ENCODE data around the gene DNAH17. TPM values are rescaled to one million over a fixed set of nuclear protein-coding genes. Genes with fewer than 3 reads are reported as not detected.

Gene DNAH17
- total RNA-seq, 1 experiment from 2014 or later, result 0.69 TPM

DNA sequence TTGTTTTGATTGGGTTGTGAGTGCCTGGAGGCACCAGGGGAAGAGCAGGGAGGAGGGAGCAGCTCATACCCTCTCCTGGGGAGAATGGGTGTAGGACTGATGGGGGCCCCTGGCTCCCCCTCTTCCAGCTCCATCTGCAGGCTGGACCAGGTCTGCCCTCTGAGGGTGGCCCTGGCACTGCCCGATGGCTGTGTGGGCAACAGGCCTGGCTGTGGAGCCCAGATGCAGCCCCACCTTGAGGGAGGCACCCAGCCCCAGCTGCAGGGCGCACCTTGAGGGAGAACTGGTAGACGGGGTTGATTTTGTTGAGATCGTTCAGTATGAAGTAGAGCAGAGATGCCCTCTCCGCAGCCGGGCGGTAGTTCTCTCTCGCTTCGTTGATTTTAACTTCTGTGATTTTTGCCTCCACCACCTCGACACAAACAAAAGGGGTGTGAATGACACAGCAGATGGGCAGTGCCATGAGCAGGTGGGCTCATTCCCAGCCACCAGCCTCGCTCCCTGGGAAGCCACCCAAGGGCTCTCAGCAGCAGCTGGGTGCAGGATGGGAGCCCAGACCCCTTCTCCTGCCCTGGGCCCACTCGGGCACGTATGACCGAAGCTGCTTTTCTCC is 127.1 kb downstream of the DNAH17 start:
- no peaks in the 10 kb centered on the region; a peak in 1 of 4 replicates for H3K4me1 ChIP-seq (ENCODE audit: control insufficient read depth in 1 of 2, insufficient read depth in 2 of 2, low read length in 2 of 2)
- H3K27me3 ChIP-seq (ENCODE audit: insufficient read depth, low read length), result no peaks in the 10 kb centered on the region
- H3K36me3 ChIP-seq (ENCODE audit: control insufficient read depth in 1 of 2, insufficient read depth in 2 of 2, low read length in 2 of 2), result no peaks in the 10 kb centered on the region
- DNase-seq (ENCODE audit: low read depth, low spot score) (no peak), ATAC-seq (no peak)
- peaks cover 0 to 5% of the 10 kb centered on the region in 2 experiments; a peak in 2 of 4 replicates for H3K9me3 ChIP-seq (ENCODE audit: control insufficient read depth in 1 of 2, insufficient read depth in 1 of 2, low read depth in 1 of 2, low read length in 2 of 2)
- ChIA-PET RAD21 (ENCODE audit: low non-redundant PET in 1 of 2, low total read pairs in 2 of 2, uncharacterized antibody in 2 of 2, unreplicated experiment in 2 of 2) (no interaction called here), CTCF (no interaction called here), POLR2A (no interaction called here)
- no peaks in the 10 kb centered on the region for H3K79me2 ChIP-seq (ENCODE audit: insufficient read depth, low read length)
- BruUV-seq (replicated peaks), result no TSS peak
- H3K9me2 ChIP-seq (ENCODE audit: insufficient read depth), result no peaks in the 10 kb centered on the region
- no peak overlapping the region for H3K9ac ChIP-seq (ENCODE audit: low read length)
- no peak overlapping the region for H2AFZ ChIP-seq (ENCODE audit: low read depth, low read length, poor library complexity, severe bottlenecking)
- TF ChIP-seq SRF (IDR thresholded peaks at IDR 0.05; ENCODE audit: low read depth) (no peak), SIN3A (IDR thresholded peaks at IDR 0.05; ENCODE audit: low read depth) (no peak), SP1 (IDR thresholded peaks at IDR 0.05; ENCODE audit: low read depth) (no peak), TCF7L2 (IDR thresholded peaks at IDR 0.05; ENCODE audit: borderline replicate concordance, extremely low read depth, insufficient read depth, insufficient read length) (no peak), CBX3 (IDR thresholded peaks at IDR 0.05; ENCODE audit: low read depth) (no peak), EZH2phosphoT487 (IDR thresholded peaks at IDR 0.05; ENCODE audit: borderline replicate concordance) (no peak), EGR1 (IDR thresholded peaks at IDR 0.05; ENCODE audit: low read depth) (no peak), EZH2 (IDR thresholded peaks at IDR 0.05) (no peak), POLR2A (IDR thresholded peaks at IDR 0.05; ENCODE audit: borderline replicate concordance, extremely low read depth, insufficient read depth, insufficient read length) (no peak), RAD21 (IDR thresholded peaks at IDR 0.05; ENCODE audit: low read depth) (no peak), FOSL1 (IDR thresholded peaks at IDR 0.05; ENCODE audit: low read depth) (no peak), YY1 (IDR thresholded peaks at IDR 0.05; ENCODE audit: extremely low read depth, insufficient replicate concordance, low read depth, low read length) (no peak), POLR2AphosphoS5 (IDR thresholded peaks at IDR 0.05; ENCODE audit: low read depth, low read length) (no peak), JUND (IDR thresholded peaks at IDR 0.05) (no peak), CEBPB (IDR thresholded peaks at IDR 0.05; ENCODE audit: low read depth) (no peak)
- TF ChIP-seq, protein P1, sequence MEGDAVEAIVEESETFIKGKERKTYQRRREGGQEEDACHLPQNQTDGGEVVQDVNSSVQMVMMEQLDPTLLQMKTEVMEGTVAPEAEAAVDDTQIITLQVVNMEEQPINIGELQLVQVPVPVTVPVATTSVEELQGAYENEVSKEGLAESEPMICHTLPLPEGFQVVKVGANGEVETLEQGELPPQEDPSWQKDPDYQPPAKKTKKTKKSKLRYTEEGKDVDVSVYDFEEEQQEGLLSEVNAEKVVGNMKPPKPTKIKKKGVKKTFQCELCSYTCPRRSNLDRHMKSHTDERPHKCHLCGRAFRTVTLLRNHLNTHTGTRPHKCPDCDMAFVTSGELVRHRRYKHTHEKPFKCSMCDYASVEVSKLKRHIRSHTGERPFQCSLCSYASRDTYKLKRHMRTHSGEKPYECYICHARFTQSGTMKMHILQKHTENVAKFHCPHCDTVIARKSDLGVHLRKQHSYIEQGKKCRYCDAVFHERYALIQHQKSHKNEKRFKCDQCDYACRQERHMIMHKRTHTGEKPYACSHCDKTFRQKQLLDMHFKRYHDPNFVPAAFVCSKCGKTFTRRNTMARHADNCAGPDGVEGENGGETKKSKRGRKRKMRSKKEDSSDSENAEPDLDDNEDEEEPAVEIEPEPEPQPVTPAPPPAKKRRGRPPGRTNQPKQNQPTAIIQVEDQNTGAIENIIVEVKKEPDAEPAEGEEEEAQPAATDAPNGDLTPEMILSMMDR (IDR thresholded peaks at IDR 0.05 in 2 of 3, conservative IDR thresholded peaks at IDR 0.05 in 1 of 3; ENCODE audit: borderline replicate concordance in 1 of 3, insufficient read depth in 1 of 3, low read depth in 2 of 3, low read length in 2 of 3), result no peak
- TF ChIP-seq, protein P2, sequence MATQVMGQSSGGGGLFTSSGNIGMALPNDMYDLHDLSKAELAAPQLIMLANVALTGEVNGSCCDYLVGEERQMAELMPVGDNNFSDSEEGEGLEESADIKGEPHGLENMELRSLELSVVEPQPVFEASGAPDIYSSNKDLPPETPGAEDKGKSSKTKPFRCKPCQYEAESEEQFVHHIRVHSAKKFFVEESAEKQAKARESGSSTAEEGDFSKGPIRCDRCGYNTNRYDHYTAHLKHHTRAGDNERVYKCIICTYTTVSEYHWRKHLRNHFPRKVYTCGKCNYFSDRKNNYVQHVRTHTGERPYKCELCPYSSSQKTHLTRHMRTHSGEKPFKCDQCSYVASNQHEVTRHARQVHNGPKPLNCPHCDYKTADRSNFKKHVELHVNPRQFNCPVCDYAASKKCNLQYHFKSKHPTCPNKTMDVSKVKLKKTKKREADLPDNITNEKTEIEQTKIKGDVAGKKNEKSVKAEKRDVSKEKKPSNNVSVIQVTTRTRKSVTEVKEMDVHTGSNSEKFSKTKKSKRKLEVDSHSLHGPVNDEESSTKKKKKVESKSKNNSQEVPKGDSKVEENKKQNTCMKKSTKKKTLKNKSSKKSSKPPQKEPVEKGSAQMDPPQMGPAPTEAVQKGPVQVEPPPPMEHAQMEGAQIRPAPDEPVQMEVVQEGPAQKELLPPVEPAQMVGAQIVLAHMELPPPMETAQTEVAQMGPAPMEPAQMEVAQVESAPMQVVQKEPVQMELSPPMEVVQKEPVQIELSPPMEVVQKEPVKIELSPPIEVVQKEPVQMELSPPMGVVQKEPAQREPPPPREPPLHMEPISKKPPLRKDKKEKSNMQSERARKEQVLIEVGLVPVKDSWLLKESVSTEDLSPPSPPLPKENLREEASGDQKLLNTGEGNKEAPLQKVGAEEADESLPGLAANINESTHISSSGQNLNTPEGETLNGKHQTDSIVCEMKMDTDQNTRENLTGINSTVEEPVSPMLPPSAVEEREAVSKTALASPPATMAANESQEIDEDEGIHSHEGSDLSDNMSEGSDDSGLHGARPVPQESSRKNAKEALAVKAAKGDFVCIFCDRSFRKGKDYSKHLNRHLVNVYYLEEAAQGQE (IDR thresholded peaks at IDR 0.05; ENCODE audit: low read depth), result no peak
- TF ChIP-seq, protein P3, sequence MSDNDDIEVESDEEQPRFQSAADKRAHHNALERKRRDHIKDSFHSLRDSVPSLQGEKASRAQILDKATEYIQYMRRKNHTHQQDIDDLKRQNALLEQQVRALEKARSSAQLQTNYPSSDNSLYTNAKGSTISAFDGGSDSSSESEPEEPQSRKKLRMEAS (IDR thresholded peaks at IDR 0.05), result no peak
- TF ChIP-seq, protein P4, sequence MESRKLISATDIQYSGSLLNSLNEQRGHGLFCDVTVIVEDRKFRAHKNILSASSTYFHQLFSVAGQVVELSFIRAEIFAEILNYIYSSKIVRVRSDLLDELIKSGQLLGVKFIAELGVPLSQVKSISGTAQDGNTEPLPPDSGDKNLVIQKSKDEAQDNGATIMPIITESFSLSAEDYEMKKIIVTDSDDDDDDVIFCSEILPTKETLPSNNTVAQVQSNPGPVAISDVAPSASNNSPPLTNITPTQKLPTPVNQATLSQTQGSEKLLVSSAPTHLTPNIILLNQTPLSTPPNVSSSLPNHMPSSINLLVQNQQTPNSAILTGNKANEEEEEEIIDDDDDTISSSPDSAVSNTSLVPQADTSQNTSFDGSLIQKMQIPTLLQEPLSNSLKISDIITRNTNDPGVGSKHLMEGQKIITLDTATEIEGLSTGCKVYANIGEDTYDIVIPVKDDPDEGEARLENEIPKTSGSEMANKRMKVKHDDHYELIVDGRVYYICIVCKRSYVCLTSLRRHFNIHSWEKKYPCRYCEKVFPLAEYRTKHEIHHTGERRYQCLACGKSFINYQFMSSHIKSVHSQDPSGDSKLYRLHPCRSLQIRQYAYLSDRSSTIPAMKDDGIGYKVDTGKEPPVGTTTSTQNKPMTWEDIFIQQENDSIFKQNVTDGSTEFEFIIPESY (IDR thresholded peaks at IDR 0.05; ENCODE audit: extremely low read depth, insufficient replicate concordance, low read length), result no peak
- TF ChIP-seq, protein P5, sequence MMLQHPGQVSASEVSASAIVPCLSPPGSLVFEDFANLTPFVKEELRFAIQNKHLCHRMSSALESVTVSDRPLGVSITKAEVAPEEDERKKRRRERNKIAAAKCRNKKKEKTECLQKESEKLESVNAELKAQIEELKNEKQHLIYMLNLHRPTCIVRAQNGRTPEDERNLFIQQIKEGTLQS (IDR thresholded peaks at IDR 0.05), result no peak
- intact Hi-C loops (cut with micrococcal nuclease), result loop anchor here (5.0 kb wide), 1 partner anchor 347 kb away; no protein-coding TSS in a partner anchor
- no peak overlapping the region for H3K4me3 ChIP-seq (replicated peaks in 1 of 2; ENCODE audit: low read depth in 1 of 2, low read length in 2 of 2)
- no peak overlapping the region for H3K27ac ChIP-seq (ENCODE audit: low read depth, low read length)
- H4K20me1 ChIP-seq (ENCODE audit: insufficient read depth), result no peaks in the 10 kb centered on the region
- H3K4me2 ChIP-seq (ENCODE audit: low read length), result no peak overlapping the region

Data from HCT116 (cell line).